H1 (cell line): ENCODE results near the gene KRT5. TPM values are rescaled to one million over a fixed set of nuclear protein-coding genes. Genes with fewer than 3 reads are reported as not detected.

ENCODE experiments used
- CTCF ChIA-PET: fragments of 300-600 bp; sonication (Branson Sonifier 250); formaldehyde crosslinking; loops from one replicate; lab custom pipeline; 2021; ENCODE audit not compliant: partially characterized antibody; lab: Charles Lee
- POLR2A ChIA-PET: fragments of 300-600 bp; sonication (Branson Sonifier 250); formaldehyde crosslinking; loops from one replicate; lab custom pipeline; 2021; ENCODE audit warnings: inconsistent platforms; ENCODE audit not compliant: partially characterized antibody; lab: Charles Lee
- DNase-seq, 2 experiments: peaks; one replicate each; pipeline versions ENCODE4 v3.0.0 to v3.0.0-alpha.2; 2010 to 2022; ENCODE audit warnings: low spot score in 2 of 2, low read depth in 1 of 2, mixed read lengths in 1 of 2
- FAIRE-seq: peaks from 2 replicates; lab custom pipeline; 2011; peaks lifted over from hg19 to GRCh38; lab: Jason Lieb, UNC
- H2AFZ ChIP-seq: 2 replicates; pipeline ENCODE4 v1.8.1; 2012; ENCODE audit warnings: low read length, inconsistent platforms
- H2AK5ac ChIP-seq: 2 replicates; pipeline ENCODE4 v1.6.1; 2013; ENCODE audit warnings: low read depth, low read length
- H2BK120ac ChIP-seq: replicated peaks from 2 replicates; pipeline ENCODE3; 2013; ENCODE audit warnings: low read depth, low read length, inconsistent platforms
- H2BK12ac ChIP-seq: 2 replicates; pipeline ENCODE4 v1.6.1; 2013; ENCODE audit warnings: low read depth, low read length
- H2BK15ac ChIP-seq: 2 replicates; pipeline ENCODE4 v1.6.1; 2013; ENCODE audit warnings: low read length
- H2BK20ac ChIP-seq: 2 replicates; pipeline ENCODE4 v1.6.1; 2013; ENCODE audit warnings: low read length
- H2BK5ac ChIP-seq: 2 replicates; pipeline ENCODE4 v1.6.1; 2013; ENCODE audit warnings: low read depth, low read length
- H3K14ac ChIP-seq: 2 replicates; pipeline ENCODE4 v1.6.1; 2013; ENCODE audit warnings: inconsistent platforms; ENCODE audit not compliant: insufficient read length
- H3K18ac ChIP-seq: 2 replicates; pipeline ENCODE4 v1.6.1; 2013; ENCODE audit warnings: low read length; ENCODE audit errors: extremely low read depth
- H3K23ac ChIP-seq: 2 replicates; pipeline ENCODE4 v1.6.1; 2013; ENCODE audit warnings: inconsistent platforms; ENCODE audit not compliant: insufficient read length
- H3K23me2 ChIP-seq: 2 replicates; pipeline ENCODE4 v1.6.1; 2013; ENCODE audit warnings: low read depth, low read length
- H3K27ac ChIP-seq: 2 replicates; pipeline ENCODE4 v1.6.1; 2011; ENCODE audit warnings: low read depth, low read length, inconsistent platforms
- H3K27me3 ChIP-seq, 4 experiments: replicated peaks in 1 of 4; 1 replicate in 1 of 4; 2 replicates in 3 of 4; pipeline versions ENCODE4 v1.6.1 to v1.8.1; 2011 to 2013; ENCODE audit warnings: low read length in 3 of 4, mild to moderate bottlenecking in 3 of 4, inconsistent platforms in 2 of 4, mixed read lengths in 2 of 4, moderate library complexity in 1 of 4; ENCODE audit not compliant: control insufficient read depth in 3 of 4, insufficient read depth in 3 of 4; ENCODE audit errors: extremely low read depth in 1 of 4
- H3K36me3 ChIP-seq, 4 experiments: 2 replicates each; pipeline versions ENCODE4 v1.6.1 to v1.8.1; 2011 to 2013; ENCODE audit warnings: mild to moderate bottlenecking in 4 of 4, low read length in 3 of 4, moderate library complexity in 2 of 4, control low read depth in 1 of 4, inconsistent platforms in 1 of 4; ENCODE audit not compliant: insufficient read depth in 4 of 4, control insufficient read depth in 2 of 4
- H3K4ac ChIP-seq: replicated peaks from 2 replicates; pipeline ENCODE3; 2013; ENCODE audit warnings: low read length, low read depth, mixed read lengths, inconsistent platforms; ENCODE audit not compliant: insufficient read length
- H3K4me1 ChIP-seq, 4 experiments: replicated peaks in 1 of 4; 1 replicate in 1 of 4; 2 replicates in 3 of 4; pipeline versions ENCODE4 v1.6.1 to v1.8.1; 2011 to 2013; ENCODE audit warnings: low read length in 3 of 4, inconsistent platforms in 2 of 4, mixed read lengths in 1 of 4; ENCODE audit not compliant: insufficient read depth in 4 of 4, control insufficient read depth in 3 of 4
- H3K4me2 ChIP-seq, 2 experiments: 2 replicates each; pipeline versions ENCODE4 v1.6.1 to v1.8.1; 2011 to 2013; ENCODE audit warnings: low read depth in 2 of 2, low read length in 2 of 2, control low read depth in 1 of 2, inconsistent platforms in 1 of 2, mild to moderate bottlenecking in 1 of 2; ENCODE audit not compliant: insufficient read depth in 1 of 2
- H3K4me3 ChIP-seq, 4 experiments: fragments of 200-600, 300-600 bp in 1 of 4; sonication (generic), shearing (Covaris generic), sonication (Bioruptor Twin) in 1 of 4; 2 replicates each; pipeline versions ENCODE4 v1.5.1 to v1.8.1; 2011 to 2016; ENCODE audit warnings: low read length in 4 of 4, low read depth in 3 of 4, control low read depth in 2 of 4, inconsistent platforms in 2 of 4, mild to moderate bottlenecking in 2 of 4, mixed read lengths in 1 of 4, moderate library complexity in 1 of 4; ENCODE audit not compliant: insufficient read depth in 2 of 4; ENCODE audit errors: extremely low read depth in 1 of 4
- H3K56ac ChIP-seq: replicated peaks from 2 replicates; pipeline ENCODE3; 2013; ENCODE audit warnings: low read depth, mild to moderate bottlenecking, mixed read lengths, low read length, inconsistent platforms; ENCODE audit not compliant: insufficient read length
- H3K79me1 ChIP-seq: 2 replicates; pipeline ENCODE4 v1.6.1; 2013; ENCODE audit warnings: low read depth, low read length, control low read depth
- H3K79me2 ChIP-seq, 2 experiments: 2 replicates each; pipeline versions ENCODE4 v1.6.1 to v1.8.1; 2012 to 2013; ENCODE audit warnings: low read length in 2 of 2, mild to moderate bottlenecking in 2 of 2, inconsistent platforms in 1 of 2; ENCODE audit not compliant: insufficient read depth in 2 of 2, control insufficient read depth in 1 of 2
- H3K9ac ChIP-seq, 4 experiments: replicated peaks in 1 of 4; 1 replicate in 1 of 4; 2 replicates in 3 of 4; pipeline versions ENCODE4 v1.6.1 to v1.8.1; 2011 to 2013; ENCODE audit warnings: low read depth in 3 of 4, low read length in 3 of 4, control low read depth in 2 of 4, mild to moderate bottlenecking in 2 of 4, moderate library complexity in 2 of 4, inconsistent platforms in 1 of 4; ENCODE audit errors: extremely low read depth in 1 of 4
- H3K9me3 ChIP-seq, 2 experiments: 2 replicates each; pipeline versions ENCODE4 v1.6.1 to v1.8.1; 2012 to 2013; ENCODE audit warnings: mild to moderate bottlenecking in 2 of 2, moderate library complexity in 2 of 2, control low read depth in 1 of 2, inconsistent platforms in 1 of 2, low read depth in 1 of 2, low read length in 1 of 2, mixed read lengths in 1 of 2; ENCODE audit not compliant: insufficient read depth in 2 of 2
- H4K20me1 ChIP-seq, 2 experiments: replicated peaks in 1 of 2; 2 replicates each; pipeline versions ENCODE3 to v1.8.1; 2011 to 2013; ENCODE audit warnings: inconsistent platforms in 2 of 2, low read length in 2 of 2, mild to moderate bottlenecking in 1 of 2; ENCODE audit not compliant: insufficient read depth in 2 of 2, control insufficient read depth in 1 of 2
- H4K5ac ChIP-seq: 2 replicates; pipeline ENCODE4 v1.6.1; 2013; ENCODE audit warnings: low read length, low read depth, mixed read lengths, inconsistent platforms; ENCODE audit not compliant: insufficient read length
- H4K8ac ChIP-seq: 2 replicates; pipeline ENCODE4 v1.8.0; 2013; ENCODE audit warnings: mild to moderate bottlenecking, moderate library complexity, low read length, inconsistent platforms; ENCODE audit not compliant: insufficient read depth; ENCODE audit errors: extremely low read depth
- H4K91ac ChIP-seq: replicated peaks from 2 replicates; pipeline ENCODE3; 2013; ENCODE audit warnings: low read length, mixed read lengths, inconsistent platforms; ENCODE audit not compliant: insufficient read length
- BACH1 ChIP-seq: IDR thresholded peaks from 2 replicates; pipeline ENCODE4 v1.6.1; 2012; ENCODE audit warnings: low read length, improper control_type of control experiment
- GABPA ChIP-seq: IDR thresholded peaks from 2 replicates; pipeline ENCODE4 v1.6.1; 2011; ENCODE audit warnings: mild to moderate bottlenecking, low read length, moderate library complexity, borderline replicate concordance; ENCODE audit not compliant: insufficient read depth
- SP2 ChIP-seq: IDR thresholded peaks from 2 replicates; pipeline ENCODE4 v1.6.1; 2012; ENCODE audit warnings: mild to moderate bottlenecking, low read length, inconsistent platforms
- whole genome bisulfite sequencing, 2 experiments: shearing (Covaris generic) in 1 of 2; methylation state at CpG; one replicate each; pipeline versions ENCODE4 v1.1.6 to v1.1.7; 2013 to 2015; ENCODE audit warnings: low lambda C conversion rate in 2 of 2, mixed read lengths in 2 of 2, inconsistent platforms in 1 of 2, low coverage in 1 of 2, missing lambda C conversion rate in 1 of 2; ENCODE audit not compliant: insufficient replicate concordance in 2 of 2, insufficient coverage in 1 of 2, insufficient read length in 1 of 2; ENCODE audit errors: extremely low coverage in 1 of 2, missing lambda C conversion rate in 1 of 2; 5-methylcytosine and 5-hydroxymethylcytosine counted together
- polyA plus RNA-seq, 7 experiments: library from polyadenylated mRNA; depleted of rRNA in 3 of 7; stranded (reverse) in 5 of 7; unstranded in 2 of 7; fragments of >200 nt in 5 of 7; fragments of 200-250 nt in 2 of 7; gene quantifications; 1 replicate in 5 of 7; 2 replicates in 1 of 7; 4 replicates in 1 of 7; pipeline versions ENCODE4 v1.2.1 to v1.2.3, GENCODE V29; 2011 to 2013; ENCODE audit warnings: missing spikeins in 2 of 7, mixed read lengths in 2 of 7
- total RNA-seq: library from RNA; stranded (reverse); fragmentation: NEBNext Ultra II Directional; extraction: Animal tissue kit (Norgen Biotek cat#: 25700); gene quantifications from 2 replicates; pipeline ENCODE4 v1.2.1, GENCODE V29; 2021
- TF ChIP-seq, protein P1 (sequence below), 3 experiments: IDR thresholded peaks; 1 replicate in 2 of 3; 2 replicates in 1 of 3; pipeline versions ENCODE4 v1.5.1 to v1.6.1; 2011; ENCODE audit warnings: low read length in 3 of 3, mild to moderate bottlenecking in 3 of 3, inconsistent platforms in 2 of 3, low read depth in 1 of 3, moderate library complexity in 1 of 3; ENCODE audit not compliant: insufficient read depth in 1 of 3; ENCODE audit errors: control extremely low read depth in 1 of 3

The KRT5 gene
- total and polyA plus RNA-seq, 2 of the 8 experiments (the other 6 are each of a cell fraction or from before 2014, with no cell fraction given) = 0.18 TPM; not detected in 1

DNA sequence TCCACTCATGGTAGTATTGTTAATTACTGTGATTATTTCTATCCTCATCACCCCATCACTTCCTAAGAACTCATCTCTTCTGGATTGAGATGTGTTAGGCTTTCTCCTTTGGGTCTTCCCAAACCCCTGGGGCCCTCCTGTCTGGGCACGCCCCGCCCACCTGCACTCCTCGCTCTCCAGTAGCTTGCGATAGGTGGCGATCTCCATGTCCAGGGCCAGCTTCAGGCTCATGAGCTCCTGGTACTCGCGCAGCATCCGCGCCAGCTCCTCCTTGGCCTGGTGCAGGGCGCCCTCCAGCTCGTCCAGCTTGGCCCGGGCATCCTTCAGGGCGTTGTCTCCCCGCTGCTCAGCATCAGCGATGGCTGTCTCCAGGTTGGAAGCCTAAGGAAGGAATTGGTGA lies 25.9 kb upstream of the KRT5 start:
- no peak overlapping the region for H3K4me3 ChIP-seq

More for the DNA sequence above, 25.9 kb upstream of the KRT5 start:
- H3K27me3 ChIP-seq = no peaks in the 10 kb centered on the region
- ChIA-PET POLR2A (no interaction called here), CTCF (interaction anchor here (0.7 to 4.8 kb wide), 27 partner anchors 7 to 390 kb away, joined by 3 to 47 read pairs (median 5); partner anchors contain the start of genes KRT5 and KRT71)
- H3K18ac ChIP-seq = no peak overlapping the region
- H3K79me2 ChIP-seq = no peaks in the 10 kb centered on the region
- no peak overlapping the region for H3K27ac ChIP-seq
- no peak overlapping the region for H4K5ac ChIP-seq
- 88% methylated on average over 15 of the region's 15 CpGs; no CpG with 5 or more reads in 1 of the 2 experiments for WGBS, 2 experiments
- H3K79me1 ChIP-seq = no peaks in the 10 kb centered on the region
- H3K4me2 ChIP-seq = no peak overlapping the region
- H2BK15ac ChIP-seq = no peak overlapping the region
- no peaks in the 10 kb centered on the region for H4K20me1 ChIP-seq
- H2BK12ac ChIP-seq = no peak overlapping the region
- H3K56ac ChIP-seq = no peak overlapping the region
- FAIRE-seq (no peak), DNase-seq (peak in 1 of 2 experiments; percentile 50)
- no peaks in the 10 kb centered on the region for H3K23me2 ChIP-seq
- no peak overlapping the region for H3K23ac ChIP-seq
- no peak overlapping the region for H2AFZ ChIP-seq
- H2BK120ac ChIP-seq = no peak overlapping the region
- no peak overlapping the region for H3K14ac ChIP-seq
- H3K9me3 ChIP-seq = no peaks in the 10 kb centered on the region
- no peak overlapping the region for H2AK5ac ChIP-seq
- no peaks in the 10 kb centered on the region for H3K36me3 ChIP-seq
- H2BK5ac ChIP-seq = no peak overlapping the region
- no peaks in the 10 kb centered on the region; a peak in 2 of 7 replicates for H3K4me1 ChIP-seq
- no peak overlapping the region for H3K9ac ChIP-seq
- no peak overlapping the region for H4K91ac ChIP-seq
- H4K8ac ChIP-seq = no peak overlapping the region
- H3K4ac ChIP-seq = no peak overlapping the region
- H2BK20ac ChIP-seq = no peak overlapping the region
- TF ChIP-seq, protein P1, sequence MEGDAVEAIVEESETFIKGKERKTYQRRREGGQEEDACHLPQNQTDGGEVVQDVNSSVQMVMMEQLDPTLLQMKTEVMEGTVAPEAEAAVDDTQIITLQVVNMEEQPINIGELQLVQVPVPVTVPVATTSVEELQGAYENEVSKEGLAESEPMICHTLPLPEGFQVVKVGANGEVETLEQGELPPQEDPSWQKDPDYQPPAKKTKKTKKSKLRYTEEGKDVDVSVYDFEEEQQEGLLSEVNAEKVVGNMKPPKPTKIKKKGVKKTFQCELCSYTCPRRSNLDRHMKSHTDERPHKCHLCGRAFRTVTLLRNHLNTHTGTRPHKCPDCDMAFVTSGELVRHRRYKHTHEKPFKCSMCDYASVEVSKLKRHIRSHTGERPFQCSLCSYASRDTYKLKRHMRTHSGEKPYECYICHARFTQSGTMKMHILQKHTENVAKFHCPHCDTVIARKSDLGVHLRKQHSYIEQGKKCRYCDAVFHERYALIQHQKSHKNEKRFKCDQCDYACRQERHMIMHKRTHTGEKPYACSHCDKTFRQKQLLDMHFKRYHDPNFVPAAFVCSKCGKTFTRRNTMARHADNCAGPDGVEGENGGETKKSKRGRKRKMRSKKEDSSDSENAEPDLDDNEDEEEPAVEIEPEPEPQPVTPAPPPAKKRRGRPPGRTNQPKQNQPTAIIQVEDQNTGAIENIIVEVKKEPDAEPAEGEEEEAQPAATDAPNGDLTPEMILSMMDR (IDR thresholded peaks at IDR 0.05; ENCODE audit: control extremely low read depth in 1 of 3, insufficient read depth in 1 of 3, low read depth in 1 of 3, low read length in 3 of 3) = peak; percentile 5 to 17 (median 9); a peak in 2 of 4 replicates
- TF ChIP-seq BACH1 (no peak), GABPA (no peak), SP2 (no peak)
- TF ChIP-seq, all 59 proteins: peak for 1
